Keratinocyte (primary cell): ENCODE results near the gene TMEM218. TPM values are rescaled to one million over a fixed set of nuclear protein-coding genes. Genes with fewer than 3 reads are reported as not detected.

ENCODE experiments used
- DNase-seq: peaks from one replicate; pipeline ENCODE4 v3.0.0-alpha.2; 2011; ENCODE audit warnings: low read depth, missing footprints, low spot score
- FAIRE-seq: peaks from 2 replicates; lab custom pipeline; 2011; peaks lifted over from hg19 to GRCh38; lab: Jason Lieb, UNC
- H2AFZ ChIP-seq: 2 replicates; pipeline ENCODE4 v1.6.0; 2012; ENCODE audit warnings: low read length, control low read depth, inconsistent platforms; ENCODE audit not compliant: control insufficient read depth
- H3K27ac ChIP-seq: 2 replicates; pipeline ENCODE4 v1.5.1; 2011; ENCODE audit warnings: low read length; ENCODE audit not compliant: control insufficient read depth, insufficient read depth
- H3K27me3 ChIP-seq: 3 replicates; pipeline ENCODE4 v1.6.0; 2011; ENCODE audit warnings: low read length; ENCODE audit not compliant: control insufficient read depth, insufficient read depth; ENCODE audit errors: extremely low read depth
- H3K36me3 ChIP-seq, 2 experiments: 2 replicates in 1 of 2; 3 replicates in 1 of 2; pipeline ENCODE4 v1.5.1; 2011; ENCODE audit warnings: low read length in 2 of 2, mild to moderate bottlenecking in 1 of 2; ENCODE audit not compliant: control insufficient read depth in 2 of 2, insufficient read depth in 2 of 2; ENCODE audit errors: extremely low read depth in 1 of 2
- H3K4me1 ChIP-seq: 3 replicates; pipeline ENCODE4 v1.5.1; 2011; ENCODE audit warnings: low read length; ENCODE audit not compliant: control insufficient read depth, insufficient read depth; ENCODE audit errors: extremely low read depth
- H3K4me2 ChIP-seq: 3 replicates; pipeline ENCODE4 v1.6.0; 2011; ENCODE audit warnings: low read depth, low read length; ENCODE audit not compliant: control insufficient read depth, insufficient read depth; ENCODE audit errors: extremely low read depth
- H3K4me3 ChIP-seq, 3 experiments: fragments of 200-600 bp in 1 of 3; sonication (generic) in 1 of 3; 2 replicates in 2 of 3; 3 replicates in 1 of 3; pipeline ENCODE4 v1.5.1; 2011 to 2016; ENCODE audit warnings: low read length in 3 of 3, mild to moderate bottlenecking in 3 of 3, control low read depth in 2 of 3, inconsistent platforms in 1 of 3, low read depth in 1 of 3, mixed read lengths in 1 of 3, mixed run types in 1 of 3, moderate library complexity in 1 of 3; ENCODE audit not compliant: control insufficient read depth in 2 of 3, insufficient read depth in 2 of 3; ENCODE audit errors: extremely low read depth in 1 of 3
- H3K79me2 ChIP-seq: 2 replicates; pipeline ENCODE4 v1.6.0; 2012; ENCODE audit warnings: low read length; ENCODE audit not compliant: control insufficient read depth, insufficient read depth
- H3K9ac ChIP-seq: 3 replicates; pipeline ENCODE4 v1.6.0; 2011; ENCODE audit warnings: low read length; ENCODE audit not compliant: control insufficient read depth, insufficient read depth; ENCODE audit errors: extremely low read depth
- H3K9me1 ChIP-seq: 3 replicates; pipeline ENCODE4 v1.6.0; 2011; ENCODE audit warnings: low read length; ENCODE audit not compliant: control insufficient read depth, insufficient read depth; ENCODE audit errors: extremely low read depth
- H3K9me3 ChIP-seq: 2 replicates; pipeline ENCODE4 v1.5.1; 2012; ENCODE audit warnings: low read depth, low read length; ENCODE audit not compliant: control insufficient read depth
- H4K20me1 ChIP-seq: 3 replicates; pipeline ENCODE4 v1.6.0; 2011; ENCODE audit warnings: low read length; ENCODE audit not compliant: control insufficient read depth, insufficient read depth; ENCODE audit errors: extremely low read depth
- EZH2 ChIP-seq: IDR thresholded peaks from one replicate; pipeline ENCODE4 v1.6.1; 2012; ENCODE audit warnings: inconsistent platforms, mild to moderate bottlenecking, low read length, moderate library complexity
- dilution Hi-C: fragments of 300-500 bp; cut with MboI; formaldehyde crosslinking; loops from one replicate; pipeline ENCODE4 v1.7.0; 2020; ENCODE audit warnings: low sequenced_read_pairs; ENCODE audit not compliant: extremely low pct_ligation_motif_present
- polyA plus RNA-seq, 5 experiments: library from polyadenylated mRNA; depleted of rRNA in 3 of 5; stranded (reverse) in 3 of 5; stranded (forward) in 1 of 5; unstranded in 1 of 5; fragments of >200 nt; gene quantifications; 1 replicate in 1 of 5; 2 replicates in 3 of 5; 3 replicates in 1 of 5; pipeline versions ENCODE4 v1.2.1 to v1.2.3, GENCODE V29; 2011 to 2012; ENCODE audit warnings: missing spikeins in 2 of 5, low read depth in 1 of 5, low replicate concordance in 1 of 5
- TF ChIP-seq, protein P1 (sequence below), 3 experiments: IDR thresholded peaks in 1 of 3; conservative IDR thresholded peaks in 1 of 3; optimal IDR thresholded peaks in 1 of 3; 2 replicates in 2 of 3; 3 replicates in 1 of 3; pipeline versions ENCODE3 to v1.5.1; 2011; ENCODE audit warnings: low read length in 3 of 3, mild to moderate bottlenecking in 3 of 3, moderate library complexity in 2 of 3, control low read depth in 1 of 3, inconsistent platforms in 1 of 3; ENCODE audit not compliant: insufficient read depth in 2 of 3; ENCODE audit errors: extremely low read depth in 1 of 3

Gene TMEM218
- polyA plus RNA-seq, 1 donor (not counting 4 experiments of a cell fraction or from before 2014, with no cell fraction given) = 34.2 TPM

GRCh38 chr11:125055107-125055715, 56.2 kb downstream of the TMEM218 start:
- no peaks in the 10 kb centered on the region for H3K79me2 ChIP-seq
- H3K4me1 ChIP-seq = peaks cover 4% of the 10 kb centered on the region
- H3K4me3 ChIP-seq = no peak overlapping the region
- H3K27ac ChIP-seq = no peak overlapping the region
- H4K20me1 ChIP-seq = no peaks in the 10 kb centered on the region
- no peak overlapping the region for H2AFZ ChIP-seq
- dilution Hi-C loops = no loop called here
- no peak overlapping the region for H3K4me2 ChIP-seq
- H3K9me1 ChIP-seq = no peaks in the 10 kb centered on the region
- DNase-seq (no peak), FAIRE-seq (peak; percentile 29)
- no peaks in the 10 kb centered on the region for H3K9me3 ChIP-seq
- no peaks in the 10 kb centered on the region for H3K27me3 ChIP-seq
- TF ChIP-seq, protein P1, sequence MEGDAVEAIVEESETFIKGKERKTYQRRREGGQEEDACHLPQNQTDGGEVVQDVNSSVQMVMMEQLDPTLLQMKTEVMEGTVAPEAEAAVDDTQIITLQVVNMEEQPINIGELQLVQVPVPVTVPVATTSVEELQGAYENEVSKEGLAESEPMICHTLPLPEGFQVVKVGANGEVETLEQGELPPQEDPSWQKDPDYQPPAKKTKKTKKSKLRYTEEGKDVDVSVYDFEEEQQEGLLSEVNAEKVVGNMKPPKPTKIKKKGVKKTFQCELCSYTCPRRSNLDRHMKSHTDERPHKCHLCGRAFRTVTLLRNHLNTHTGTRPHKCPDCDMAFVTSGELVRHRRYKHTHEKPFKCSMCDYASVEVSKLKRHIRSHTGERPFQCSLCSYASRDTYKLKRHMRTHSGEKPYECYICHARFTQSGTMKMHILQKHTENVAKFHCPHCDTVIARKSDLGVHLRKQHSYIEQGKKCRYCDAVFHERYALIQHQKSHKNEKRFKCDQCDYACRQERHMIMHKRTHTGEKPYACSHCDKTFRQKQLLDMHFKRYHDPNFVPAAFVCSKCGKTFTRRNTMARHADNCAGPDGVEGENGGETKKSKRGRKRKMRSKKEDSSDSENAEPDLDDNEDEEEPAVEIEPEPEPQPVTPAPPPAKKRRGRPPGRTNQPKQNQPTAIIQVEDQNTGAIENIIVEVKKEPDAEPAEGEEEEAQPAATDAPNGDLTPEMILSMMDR (optimal IDR thresholded peaks at IDR 0.05 in 1 of 3, IDR thresholded peaks at IDR 0.05 in 1 of 3, conservative IDR thresholded peaks at IDR 0.05 in 1 of 3; ENCODE audit: extremely low read depth in 1 of 3, insufficient read depth in 2 of 3, low read length in 3 of 3) = no peak
- TF ChIP-seq EZH2 = no peak
- no peak overlapping the region for H3K9ac ChIP-seq
- no peaks in the 10 kb centered on the region for H3K36me3 ChIP-seq

DNA sequence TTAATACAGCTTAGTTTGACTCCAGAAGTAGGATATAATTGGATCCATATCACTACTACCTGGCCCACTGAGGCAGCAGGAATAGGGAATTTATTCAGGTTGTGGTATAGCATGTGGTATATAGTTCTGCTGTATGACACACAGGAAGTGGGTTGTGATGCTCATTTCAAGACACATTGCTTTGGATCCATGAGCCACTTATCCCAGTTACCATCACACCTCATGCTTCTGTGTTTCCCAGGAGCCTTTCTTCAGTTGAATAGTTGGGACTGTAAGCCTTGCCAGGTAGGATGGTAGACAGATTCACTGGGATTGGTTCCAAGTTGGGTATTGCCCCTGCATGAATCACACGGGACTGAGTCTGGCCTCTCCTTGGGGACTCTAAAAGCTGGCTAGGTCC, 58.3 kb downstream of the TMEM218 start:
- Histone ChIP-seq H3K27me3 (no peaks in the 10 kb centered on the region), H3K36me3 (no peaks in the 10 kb centered on the region), H3K27ac (no peak overlapping the region), H3K9me1 (no peaks in the 10 kb centered on the region), H4K20me1 (no peaks in the 10 kb centered on the region), H3K4me3 (no peak overlapping the region), H3K9ac (no peak overlapping the region), H3K9me3 (no peaks in the 10 kb centered on the region), H3K79me2 (no peaks in the 10 kb centered on the region), H2AFZ (no peak overlapping the region), H3K4me2 (no peak overlapping the region), H3K4me1 (peaks cover 6% of the 10 kb centered on the region)
- no peak for DNase-seq
- FAIRE-seq = peak; percentile 79
- dilution Hi-C loops = no loop called here
- TF ChIP-seq, protein P1 (optimal IDR thresholded peaks at IDR 0.05 in 1 of 3, IDR thresholded peaks at IDR 0.05 in 1 of 3, conservative IDR thresholded peaks at IDR 0.05 in 1 of 3; ENCODE audit: extremely low read depth in 1 of 3, insufficient read depth in 2 of 3, low read length in 3 of 3) = no peak
- TF ChIP-seq EZH2 = no peak
